Activated T-helper 17 cell treated with anti-CD3 and anti-CD28 coated beads, Interleukin-2, amount 50 U/mL, for 72 hours (primary cell): ENCODE results near the gene CCT7. TPM values are rescaled to one million over a fixed set of nuclear protein-coding genes. Genes with fewer than 3 reads are reported as not detected.

ENCODE experiments used
- ATAC-seq: fragments of 150-1000 bp; cut with Tn5 transposase; replicated peaks from 2 replicates; pipeline ENCODE4 v1.10.0; 2021; ENCODE audit warnings: mild to moderate bottlenecking, moderate library complexity
- H3K27ac Mint-ChIP-seq: one replicate; pipeline ENCODE4 v1.8.0; 2022; ENCODE audit warnings: mixed read lengths
- H3K27me3 Mint-ChIP-seq: one replicate; pipeline ENCODE4 v1.8.0; 2022; ENCODE audit warnings: mixed read lengths
- H3K36me3 Mint-ChIP-seq: one replicate; pipeline ENCODE4 v1.8.0; 2022; ENCODE audit warnings: low read depth, mild to moderate bottlenecking, mixed read lengths
- H3K4me1 Mint-ChIP-seq: one replicate; pipeline ENCODE4 v1.8.0; 2022; ENCODE audit warnings: mixed read lengths
- H3K4me3 Mint-ChIP-seq: one replicate; pipeline ENCODE4 v1.8.0; 2022; ENCODE audit warnings: mild to moderate bottlenecking, mixed read lengths
- H3K9me3 Mint-ChIP-seq: one replicate; pipeline ENCODE4 v1.8.0; 2022; ENCODE audit warnings: mixed read lengths
- total RNA-seq, 2 donors: library from RNA; stranded (reverse); gene quantifications; one replicate each; pipeline ENCODE4 v1.2.3, GENCODE V29; 2022

Gene CCT7
- total RNA-seq, 2 donors from 2014 or later: 317 to 592 TPM

GRCh38 chr2:73297151-73297559, 63.0 kb downstream of the CCT7 start:
- Mint-ChIP-seq H3K4me1 (no peaks in the 10 kb centered on the region), H3K27ac (no peak overlapping the region), H3K27me3 (peaks cover 51% of the 10 kb centered on the region), H3K4me3 (no peak overlapping the region), H3K9me3 (no peaks in the 10 kb centered on the region), H3K36me3 (no peaks in the 10 kb centered on the region)
- no peak for ATAC-seq

GRCh38 chr2:73297586-73297985, 63.5 kb downstream of the CCT7 start:
- H3K4me1 Mint-ChIP-seq: no peaks in the 10 kb centered on the region
- no peaks in the 10 kb centered on the region for H3K9me3 Mint-ChIP-seq
- H3K4me3 Mint-ChIP-seq: no peak overlapping the region
- no peaks in the 10 kb centered on the region for H3K36me3 Mint-ChIP-seq
- no peak overlapping the region for H3K27ac Mint-ChIP-seq
- ATAC-seq: no peak
- H3K27me3 Mint-ChIP-seq: peaks cover 53% of the 10 kb centered on the region

GRCh38 chr2:73300926-73301325, 66.8 kb downstream of the CCT7 start:
- no peak for ATAC-seq
- no peaks in the 10 kb centered on the region for H3K4me1 Mint-ChIP-seq
- no peaks in the 10 kb centered on the region for H3K9me3 Mint-ChIP-seq
- H3K36me3 Mint-ChIP-seq: no peaks in the 10 kb centered on the region
- H3K27me3 Mint-ChIP-seq: peaks cover 54% of the 10 kb centered on the region
- H3K27ac Mint-ChIP-seq: no peak overlapping the region
- no peak overlapping the region for H3K4me3 Mint-ChIP-seq

GRCh38 chr2:73301636-73302035, 67.5 kb downstream of the CCT7 start:
- Mint-ChIP-seq H3K36me3 (no peaks in the 10 kb centered on the region), H3K9me3 (no peaks in the 10 kb centered on the region), H3K4me1 (no peaks in the 10 kb centered on the region), H3K27me3 (peaks cover 49% of the 10 kb centered on the region), H3K27ac (no peak overlapping the region), H3K4me3 (no peak overlapping the region)
- peak; percentile 43 for ATAC-seq

Other genes starting within 250 kb of the CCT7 start
- gene SFXN5, start 162.6 kb upstream of the CCT7 start, total RNA-seq: 10 to 100 TPM in 1 of 2 donors, 1 to 10 TPM in 1; 7.6 to 10.3 TPM
- gene RAB11FIP5, start 121.4 kb upstream of the CCT7 start, total RNA-seq: 10 to 100 TPM; 15.5 to 29.9 TPM
- not detected for gene NOTO, start 31.7 kb upstream of the CCT7 start, total RNA-seq
- 10 to 100 TPM; 36.5 to 37.6 TPM for gene SMYD5, start 20.1 kb upstream of the CCT7 start, total RNA-seq
- 10 to 100 TPM in 1 of 2 donors, 1 to 10 TPM in 1; 10.0 to 16.0 TPM for gene PRADC1, start 1.1 kb upstream of the CCT7 start, total RNA-seq
- 10 to 100 TPM; 32.2 to 36.3 TPM for gene FBXO41, start 50.2 kb downstream of the CCT7 start, total RNA-seq
- gene EGR4, start 59.2 kb downstream of the CCT7 start, total RNA-seq: under 1 TPM; 0.11 to 0.29 TPM
- gene ALMS1, start 151.5 kb downstream of the CCT7 start, total RNA-seq: 10 to 100 TPM; 16.3 to 20.2 TPM